H1 (cell line): Measurements from ENCODE around the gene RAB4B. TPM values are rescaled to one million over a fixed set of nuclear protein-coding genes. Genes with fewer than 3 reads are reported as not detected.

Source experiments
- CHD2 ChIP-seq: IDR thresholded peaks from 2 replicates; pipeline ENCODE4 v1.6.1; 2012; ENCODE audit warnings: low read length, improper control_type of control experiment
- EZH2 ChIP-seq: fragments of 200-600 bp; sonication (generic); IDR thresholded peaks from 2 replicates; pipeline ENCODE4 v1.7.1; 2012; ENCODE audit warnings: low read depth, mild to moderate bottlenecking, moderate library complexity, low read length, inconsistent platforms; ENCODE audit not compliant: severe bottlenecking
- RAD21 ChIP-seq, 2 experiments: IDR thresholded peaks in 1 of 2; conservative IDR thresholded peaks in 1 of 2; 2 replicates each; pipeline ENCODE4 v1.6.1; 2011; ENCODE audit warnings: low read depth in 2 of 2, low read length in 2 of 2, improper control_type of control experiment in 1 of 2, inconsistent platforms in 1 of 2, mild to moderate bottlenecking in 1 of 2, moderate library complexity in 1 of 2
- RBBP5 ChIP-seq: IDR thresholded peaks from 2 replicates; pipeline ENCODE4 v1.7.1; 2012; ENCODE audit warnings: low read depth, mild to moderate bottlenecking, inconsistent platforms, low read length, moderate library complexity, borderline replicate concordance
- TAF7 ChIP-seq: optimal IDR thresholded peaks from 2 replicates; pipeline ENCODE3; 2011; ENCODE audit warnings: low read depth, mild to moderate bottlenecking, inconsistent platforms, low read length, moderate library complexity, borderline replicate concordance
- polyA plus RNA-seq, 7 experiments: library from polyadenylated mRNA; depleted of rRNA in 3 of 7; stranded (reverse) in 5 of 7; unstranded in 2 of 7; fragments of >200 nt in 5 of 7; fragments of 200-250 nt in 2 of 7; gene quantifications; 1 replicate in 5 of 7; 2 replicates in 1 of 7; 4 replicates in 1 of 7; pipeline versions ENCODE4 v1.2.1 to v1.2.3, GENCODE V29; 2011 to 2013; ENCODE audit warnings: missing spikeins in 2 of 7, mixed read lengths in 2 of 7
- total RNA-seq: library from RNA; stranded (reverse); fragmentation: NEBNext Ultra II Directional; extraction: Animal tissue kit (Norgen Biotek cat#: 25700); gene quantifications from 2 replicates; pipeline ENCODE4 v1.2.1, GENCODE V29; 2021
- TF ChIP-seq, protein P1 (sequence below): fragments of 300-600 bp; sonication (generic); IDR thresholded peaks from 2 replicates; pipeline ENCODE4 v1.7.1; 2012; ENCODE audit warnings: low read length, moderate library complexity, mild to moderate bottlenecking, inconsistent platforms; ENCODE audit not compliant: insufficient replicate concordance
- TF ChIP-seq, protein P2 (sequence below): IDR thresholded peaks from 2 replicates; pipeline ENCODE4 v1.6.1; 2012; ENCODE audit warnings: inconsistent platforms
- TF ChIP-seq, protein P3 (sequence below): IDR thresholded peaks from 2 replicates; pipeline ENCODE4 v1.6.1; 2011; ENCODE audit warnings: low read depth, mild to moderate bottlenecking, low read length; ENCODE audit not compliant: insufficient read depth

RAB4B gene
- total and polyA plus RNA-seq, 2 of the 8 experiments (the other 6 are each of a cell fraction or from before 2014, with no cell fraction given): 15.9 to 28.6 TPM

DNA sequence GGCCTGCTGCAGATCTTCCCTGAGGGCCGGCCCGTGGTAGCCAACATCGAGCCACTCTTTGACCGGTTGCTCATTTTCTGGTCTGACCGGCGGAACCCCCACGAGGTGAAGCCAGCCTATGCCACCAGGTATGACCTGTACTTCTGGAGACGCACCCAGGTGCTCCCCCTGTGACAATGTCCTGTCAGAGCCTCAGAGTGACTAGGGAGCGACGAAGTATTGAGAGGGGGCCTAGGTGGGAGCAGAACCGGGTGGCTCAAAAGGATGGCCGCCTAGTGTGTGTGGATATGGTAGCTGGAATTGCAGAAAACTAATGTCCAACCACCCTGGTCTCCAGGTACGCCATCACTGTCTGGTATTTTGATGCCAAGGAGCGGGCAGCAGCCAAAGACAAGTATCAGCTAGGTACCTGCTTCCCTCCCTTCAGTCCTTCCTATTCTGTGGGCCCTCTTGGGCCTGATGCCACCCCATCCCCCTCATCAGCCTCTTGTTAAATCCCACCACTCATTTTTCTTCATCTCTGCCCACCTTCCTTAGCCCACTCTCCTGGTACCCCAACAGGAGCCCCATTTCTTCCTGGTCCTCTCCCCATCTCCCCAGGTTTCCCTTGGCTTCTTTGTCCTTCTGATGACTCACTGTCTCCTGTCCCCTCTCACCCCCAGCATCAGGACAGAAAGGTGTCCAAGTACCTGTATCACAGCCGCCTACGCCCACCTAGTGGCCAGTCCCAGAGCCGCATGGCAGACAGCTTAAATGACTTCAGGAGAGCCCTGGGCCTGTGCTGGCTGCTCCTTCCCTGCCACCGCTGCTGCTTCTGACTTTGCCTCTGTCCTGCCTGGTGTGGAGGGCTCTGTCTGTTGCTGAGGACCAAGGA is 29.3 kb downstream of the RAB4B start (continued):
- TF ChIP-seq, protein P1, sequence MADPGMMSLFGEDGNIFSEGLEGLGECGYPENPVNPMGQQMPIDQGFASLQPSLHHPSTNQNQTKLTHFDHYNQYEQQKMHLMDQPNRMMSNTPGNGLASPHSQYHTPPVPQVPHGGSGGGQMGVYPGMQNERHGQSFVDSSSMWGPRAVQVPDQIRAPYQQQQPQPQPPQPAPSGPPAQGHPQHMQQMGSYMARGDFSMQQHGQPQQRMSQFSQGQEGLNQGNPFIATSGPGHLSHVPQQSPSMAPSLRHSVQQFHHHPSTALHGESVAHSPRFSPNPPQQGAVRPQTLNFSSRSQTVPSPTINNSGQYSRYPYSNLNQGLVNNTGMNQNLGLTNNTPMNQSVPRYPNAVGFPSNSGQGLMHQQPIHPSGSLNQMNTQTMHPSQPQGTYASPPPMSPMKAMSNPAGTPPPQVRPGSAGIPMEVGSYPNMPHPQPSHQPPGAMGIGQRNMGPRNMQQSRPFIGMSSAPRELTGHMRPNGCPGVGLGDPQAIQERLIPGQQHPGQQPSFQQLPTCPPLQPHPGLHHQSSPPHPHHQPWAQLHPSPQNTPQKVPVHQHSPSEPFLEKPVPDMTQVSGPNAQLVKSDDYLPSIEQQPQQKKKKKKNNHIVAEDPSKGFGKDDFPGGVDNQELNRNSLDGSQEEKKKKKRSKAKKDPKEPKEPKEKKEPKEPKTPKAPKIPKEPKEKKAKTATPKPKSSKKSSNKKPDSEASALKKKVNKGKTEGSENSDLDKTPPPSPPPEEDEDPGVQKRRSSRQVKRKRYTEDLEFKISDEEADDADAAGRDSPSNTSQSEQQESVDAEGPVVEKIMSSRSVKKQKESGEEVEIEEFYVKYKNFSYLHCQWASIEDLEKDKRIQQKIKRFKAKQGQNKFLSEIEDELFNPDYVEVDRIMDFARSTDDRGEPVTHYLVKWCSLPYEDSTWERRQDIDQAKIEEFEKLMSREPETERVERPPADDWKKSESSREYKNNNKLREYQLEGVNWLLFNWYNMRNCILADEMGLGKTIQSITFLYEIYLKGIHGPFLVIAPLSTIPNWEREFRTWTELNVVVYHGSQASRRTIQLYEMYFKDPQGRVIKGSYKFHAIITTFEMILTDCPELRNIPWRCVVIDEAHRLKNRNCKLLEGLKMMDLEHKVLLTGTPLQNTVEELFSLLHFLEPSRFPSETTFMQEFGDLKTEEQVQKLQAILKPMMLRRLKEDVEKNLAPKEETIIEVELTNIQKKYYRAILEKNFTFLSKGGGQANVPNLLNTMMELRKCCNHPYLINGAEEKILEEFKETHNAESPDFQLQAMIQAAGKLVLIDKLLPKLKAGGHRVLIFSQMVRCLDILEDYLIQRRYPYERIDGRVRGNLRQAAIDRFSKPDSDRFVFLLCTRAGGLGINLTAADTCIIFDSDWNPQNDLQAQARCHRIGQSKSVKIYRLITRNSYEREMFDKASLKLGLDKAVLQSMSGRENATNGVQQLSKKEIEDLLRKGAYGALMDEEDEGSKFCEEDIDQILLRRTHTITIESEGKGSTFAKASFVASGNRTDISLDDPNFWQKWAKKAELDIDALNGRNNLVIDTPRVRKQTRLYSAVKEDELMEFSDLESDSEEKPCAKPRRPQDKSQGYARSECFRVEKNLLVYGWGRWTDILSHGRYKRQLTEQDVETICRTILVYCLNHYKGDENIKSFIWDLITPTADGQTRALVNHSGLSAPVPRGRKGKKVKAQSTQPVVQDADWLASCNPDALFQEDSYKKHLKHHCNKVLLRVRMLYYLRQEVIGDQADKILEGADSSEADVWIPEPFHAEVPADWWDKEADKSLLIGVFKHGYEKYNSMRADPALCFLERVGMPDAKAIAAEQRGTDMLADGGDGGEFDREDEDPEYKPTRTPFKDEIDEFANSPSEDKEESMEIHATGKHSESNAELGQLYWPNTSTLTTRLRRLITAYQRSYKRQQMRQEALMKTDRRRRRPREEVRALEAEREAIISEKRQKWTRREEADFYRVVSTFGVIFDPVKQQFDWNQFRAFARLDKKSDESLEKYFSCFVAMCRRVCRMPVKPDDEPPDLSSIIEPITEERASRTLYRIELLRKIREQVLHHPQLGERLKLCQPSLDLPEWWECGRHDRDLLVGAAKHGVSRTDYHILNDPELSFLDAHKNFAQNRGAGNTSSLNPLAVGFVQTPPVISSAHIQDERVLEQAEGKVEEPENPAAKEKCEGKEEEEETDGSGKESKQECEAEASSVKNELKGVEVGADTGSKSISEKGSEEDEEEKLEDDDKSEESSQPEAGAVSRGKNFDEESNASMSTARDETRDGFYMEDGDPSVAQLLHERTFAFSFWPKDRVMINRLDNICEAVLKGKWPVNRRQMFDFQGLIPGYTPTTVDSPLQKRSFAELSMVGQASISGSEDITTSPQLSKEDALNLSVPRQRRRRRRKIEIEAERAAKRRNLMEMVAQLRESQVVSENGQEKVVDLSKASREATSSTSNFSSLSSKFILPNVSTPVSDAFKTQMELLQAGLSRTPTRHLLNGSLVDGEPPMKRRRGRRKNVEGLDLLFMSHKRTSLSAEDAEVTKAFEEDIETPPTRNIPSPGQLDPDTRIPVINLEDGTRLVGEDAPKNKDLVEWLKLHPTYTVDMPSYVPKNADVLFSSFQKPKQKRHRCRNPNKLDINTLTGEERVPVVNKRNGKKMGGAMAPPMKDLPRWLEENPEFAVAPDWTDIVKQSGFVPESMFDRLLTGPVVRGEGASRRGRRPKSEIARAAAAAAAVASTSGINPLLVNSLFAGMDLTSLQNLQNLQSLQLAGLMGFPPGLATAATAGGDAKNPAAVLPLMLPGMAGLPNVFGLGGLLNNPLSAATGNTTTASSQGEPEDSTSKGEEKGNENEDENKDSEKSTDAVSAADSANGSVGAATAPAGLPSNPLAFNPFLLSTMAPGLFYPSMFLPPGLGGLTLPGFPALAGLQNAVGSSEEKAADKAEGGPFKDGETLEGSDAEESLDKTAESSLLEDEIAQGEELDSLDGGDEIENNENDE: no peak
- TF ChIP-seq RAD21 (IDR thresholded peaks at IDR 0.05 in 1 of 2, conservative IDR thresholded peaks at IDR 0.05 in 1 of 2; ENCODE audit: low read depth in 2 of 2, low read length in 2 of 2) (peak; percentile 60 to 70), RBBP5 (no peak), TAF7 (no peak), CHD2 (no peak), EZH2 (no peak)
- TF ChIP-seq, protein P2, sequence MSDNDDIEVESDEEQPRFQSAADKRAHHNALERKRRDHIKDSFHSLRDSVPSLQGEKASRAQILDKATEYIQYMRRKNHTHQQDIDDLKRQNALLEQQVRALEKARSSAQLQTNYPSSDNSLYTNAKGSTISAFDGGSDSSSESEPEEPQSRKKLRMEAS: no peak
- TF ChIP-seq, protein P3, sequence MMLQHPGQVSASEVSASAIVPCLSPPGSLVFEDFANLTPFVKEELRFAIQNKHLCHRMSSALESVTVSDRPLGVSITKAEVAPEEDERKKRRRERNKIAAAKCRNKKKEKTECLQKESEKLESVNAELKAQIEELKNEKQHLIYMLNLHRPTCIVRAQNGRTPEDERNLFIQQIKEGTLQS: no peak
